Breast epithelium (tissue), 3 donors: Measurements from ENCODE around the gene CNKSR3.

ENCODE experiments used
- CTCF ChIP-seq, 3 donors: fragments of 450-650 bp; IDR thresholded peaks; one replicate each; pipeline ENCODE4 v1.5.1; 2016 to 2017; ENCODE audit warnings: antibody characterized with exemption in 3 of 3, mild to moderate bottlenecking in 3 of 3, moderate library complexity in 3 of 3
- POLR2A ChIP-seq: fragments of 450-650 bp; IDR thresholded peaks from one replicate; pipeline ENCODE4 v1.6.1; 2016; ENCODE audit warnings: antibody characterized with exemption, mild to moderate bottlenecking, moderate library complexity

- no peak for TF ChIP-seq CTCF (IDR thresholded peaks at IDR 0.05)
- TF ChIP-seq POLR2A = no peak
Observed at GRCh38 chr6:154406869-154407268, 103.6 kb downstream of the CNKSR3 start.
